HG03139 (cell line): ENCODE measurements around the gene COLGALT1.
"Not testable (repeated sequence)": the region's sequence is repeated elsewhere in the genome, so short reads cannot be mapped to it uniquely, and the experiment has no call there.

Experiments
- ATAC-seq: cut with Tn5 transposase; IDR thresholded peaks from one replicate; pipeline ENCODE4 v1.9.1; 2021; ENCODE audit not compliant: unreplicated experiment

COLGALT1 gene

DNA sequence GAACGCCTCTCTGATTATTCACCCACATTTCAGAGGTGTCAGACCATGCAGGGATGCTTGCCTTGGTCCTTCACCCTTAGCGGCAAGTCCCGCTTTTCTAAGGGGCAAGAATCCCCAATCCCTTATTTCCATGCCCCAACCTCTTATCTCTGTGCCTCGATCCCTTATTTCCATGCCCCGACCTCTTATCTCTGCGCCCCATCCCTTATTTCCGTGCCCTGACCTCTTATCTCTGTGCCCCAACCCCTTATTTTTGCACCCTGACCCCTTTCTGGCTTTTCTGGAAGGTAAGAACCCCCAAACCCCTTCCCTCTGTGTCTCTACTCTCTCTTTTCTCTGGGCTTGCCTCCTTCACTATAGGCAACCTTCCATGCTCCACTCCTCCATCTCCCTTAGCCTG is 38.8 kb downstream of the COLGALT1 start:
- ATAC-seq = not testable (repeated sequence)

- not testable (repeated sequence) for ATAC-seq
Observed at GRCh38 chr19:17598063-17598462, 42.6 kb downstream of the COLGALT1 start.

DNA sequence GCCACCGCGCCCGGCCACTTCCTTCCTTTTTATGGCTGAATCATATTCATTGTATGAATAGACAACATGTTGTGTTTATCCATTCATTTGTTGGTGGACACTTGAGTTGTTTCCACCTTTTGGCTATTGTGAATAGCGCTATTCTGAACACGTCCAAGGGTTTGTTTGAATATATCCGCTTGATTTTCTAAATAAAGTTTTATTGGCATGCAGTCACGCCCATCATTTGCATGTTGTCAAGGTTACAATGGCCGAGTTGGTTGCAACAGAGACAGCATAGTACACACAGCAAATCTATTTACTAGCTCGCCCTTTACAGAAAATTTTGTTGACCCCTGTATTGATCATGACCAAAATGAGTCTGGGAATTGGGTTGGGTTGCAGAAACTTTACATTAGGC is 43.5 kb downstream of the COLGALT1 start:
- no peak for ATAC-seq

DNA sequence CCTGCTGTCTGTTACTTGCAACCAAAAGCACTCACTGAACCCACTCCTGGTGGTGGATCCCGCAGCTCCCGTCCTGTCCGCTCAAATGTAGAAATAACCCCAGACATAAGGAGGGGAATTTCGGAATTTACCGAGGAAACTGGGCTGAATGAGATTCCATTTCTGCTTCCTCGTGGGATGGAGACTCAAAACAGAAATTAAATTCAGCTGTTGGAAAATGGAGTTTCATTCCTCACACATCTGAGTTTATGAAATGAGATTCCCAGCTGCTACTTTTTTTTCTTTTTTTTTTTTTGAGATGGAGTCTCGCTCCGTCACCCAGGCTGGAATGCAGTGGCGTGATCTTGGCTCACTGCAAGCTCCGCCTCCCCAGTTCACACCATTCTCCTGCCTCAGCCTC is 44.3 kb downstream of the COLGALT1 start:
- ATAC-seq = no peak

DNA sequence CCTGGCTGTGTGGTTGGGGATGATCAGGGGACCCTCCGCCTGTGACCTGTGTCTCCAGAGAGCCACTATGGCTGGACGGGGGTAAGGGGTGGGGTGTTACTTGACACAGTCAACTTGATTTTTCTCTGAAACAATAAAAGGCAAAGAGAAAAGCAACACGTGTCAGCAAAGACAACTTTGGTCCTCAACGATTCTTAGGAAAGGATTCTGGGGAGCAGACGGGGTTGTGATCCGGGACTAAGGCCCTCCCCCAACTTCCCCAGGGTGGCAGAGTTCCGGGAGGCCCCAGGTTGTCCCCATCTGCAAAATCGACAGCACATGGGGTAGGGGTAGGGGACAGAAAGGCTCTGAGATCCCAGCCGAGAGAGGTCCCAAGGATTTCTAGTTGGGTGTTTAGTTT is 46.2 kb downstream of the COLGALT1 start:
- ATAC-seq = no peak

DNA sequence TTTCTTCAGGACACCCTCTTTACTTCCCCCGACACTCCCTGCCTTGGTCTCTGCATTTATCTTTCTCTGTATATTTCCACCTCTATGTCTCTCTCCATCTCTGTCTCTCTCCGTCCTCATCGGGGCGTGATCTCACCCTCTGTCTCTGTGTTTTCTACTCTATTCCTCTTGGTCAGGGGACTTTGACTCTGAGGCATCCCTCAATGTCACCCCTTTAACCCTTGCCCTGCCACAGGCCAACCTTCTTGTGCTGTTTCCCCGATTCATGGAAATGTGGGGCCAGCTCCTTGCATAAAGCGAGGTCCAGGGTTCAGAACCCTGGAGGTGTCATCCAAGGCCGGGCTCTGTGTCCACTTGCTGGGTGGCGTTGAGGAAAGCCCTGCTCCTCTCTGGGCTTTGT is 46.8 kb downstream of the COLGALT1 start:
- ATAC-seq = no peak

GRCh38 chr19:17602872-17603510 is 47.5 kb downstream of the COLGALT1 start:
- ATAC-seq = no peak

DNA sequence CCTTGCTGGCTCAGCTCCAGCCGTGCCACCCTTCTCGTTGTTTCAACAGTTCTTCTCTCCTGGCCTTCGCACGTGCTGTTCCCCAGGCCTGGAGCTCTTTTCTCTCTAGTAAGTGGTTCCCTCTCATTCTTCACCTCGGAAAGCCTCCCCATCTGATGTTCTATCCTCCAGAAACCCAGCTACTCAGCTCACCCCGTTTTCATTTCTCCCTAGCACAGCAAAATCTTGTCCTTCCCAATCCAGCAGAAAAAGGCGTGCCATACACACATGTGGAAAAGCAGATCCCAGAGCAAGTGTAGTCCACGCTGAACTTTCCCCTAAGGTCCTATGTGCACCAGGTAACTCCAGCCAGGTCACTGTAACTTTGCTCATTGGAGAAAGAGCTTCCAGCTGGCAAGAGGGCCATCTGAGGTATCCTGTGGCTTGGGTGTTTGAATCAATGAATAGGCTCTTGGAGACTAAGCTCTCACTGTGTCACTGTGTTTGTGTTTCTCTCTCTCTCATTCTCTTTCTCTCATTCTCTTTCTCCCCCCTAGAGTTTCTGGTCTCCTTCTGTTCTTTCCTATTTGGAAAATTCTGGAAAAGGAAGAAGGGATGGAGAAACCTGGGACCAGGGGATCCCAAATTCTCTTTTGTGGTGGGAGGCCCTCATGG is 49.0 kb downstream of the COLGALT1 start:
- ATAC-seq = no peak

DNA sequence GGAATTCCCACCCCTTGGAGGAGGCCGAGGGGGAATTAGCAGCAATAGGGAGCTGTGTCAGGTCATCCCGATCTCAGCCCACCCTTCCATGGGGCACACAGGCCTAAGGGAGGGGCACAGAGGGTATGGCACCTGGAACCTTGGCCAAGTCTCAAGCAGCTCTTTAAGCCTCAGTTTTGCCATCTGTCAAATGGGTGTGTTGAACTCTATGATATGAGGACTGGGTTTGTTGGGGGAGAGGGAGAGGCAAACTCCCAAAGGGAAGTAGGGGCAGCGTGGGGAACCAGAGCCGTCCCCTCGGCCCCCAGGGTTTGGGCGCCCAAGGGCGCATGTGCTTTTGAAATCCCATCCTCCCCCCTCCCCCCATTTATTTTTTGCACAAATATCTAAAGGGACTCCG is 49.7 kb downstream of the COLGALT1 start:
- no peak for ATAC-seq

DNA sequence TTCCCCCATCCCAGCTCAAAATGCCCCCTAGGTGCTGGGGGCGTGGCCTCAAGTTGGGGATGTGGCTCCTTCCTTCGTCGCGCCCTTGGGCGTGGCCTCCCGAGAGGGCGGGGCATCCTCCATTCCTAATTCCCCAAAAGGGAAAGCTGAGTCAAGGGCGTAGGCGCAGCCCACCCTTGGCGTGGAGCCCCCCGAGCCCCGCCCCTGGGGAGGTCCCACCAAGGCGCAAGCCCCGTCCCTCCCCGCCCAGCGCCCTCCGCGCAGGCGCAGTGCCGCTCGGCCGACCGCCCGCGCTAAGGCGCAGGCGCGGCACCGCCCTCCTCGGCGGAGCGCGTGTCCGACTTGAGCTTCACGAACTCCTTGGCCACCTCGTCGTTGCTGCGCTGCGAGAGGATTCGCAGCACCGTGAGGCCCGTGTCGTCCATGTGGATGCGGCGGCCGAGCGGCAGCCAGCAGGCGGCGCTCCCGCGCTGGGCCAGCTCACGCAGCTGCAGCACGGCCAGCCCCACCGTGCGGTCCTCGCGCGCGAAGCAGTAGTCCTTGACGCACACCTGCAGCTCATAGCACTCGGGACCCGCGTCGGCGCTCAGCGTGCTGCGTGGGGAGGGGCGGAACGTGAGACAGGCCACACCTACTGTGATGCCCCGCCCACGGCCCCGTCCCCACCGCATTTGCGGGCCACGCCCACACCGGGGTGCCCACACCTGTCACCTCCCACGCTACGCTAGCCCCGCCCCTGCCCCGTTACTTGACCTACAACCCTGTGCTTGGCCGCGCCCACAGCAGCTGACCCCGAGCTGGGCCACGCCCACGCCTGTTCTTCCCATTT is 50.5 kb downstream of the COLGALT1 start:
- peak; percentile 56 for ATAC-seq

DNA sequence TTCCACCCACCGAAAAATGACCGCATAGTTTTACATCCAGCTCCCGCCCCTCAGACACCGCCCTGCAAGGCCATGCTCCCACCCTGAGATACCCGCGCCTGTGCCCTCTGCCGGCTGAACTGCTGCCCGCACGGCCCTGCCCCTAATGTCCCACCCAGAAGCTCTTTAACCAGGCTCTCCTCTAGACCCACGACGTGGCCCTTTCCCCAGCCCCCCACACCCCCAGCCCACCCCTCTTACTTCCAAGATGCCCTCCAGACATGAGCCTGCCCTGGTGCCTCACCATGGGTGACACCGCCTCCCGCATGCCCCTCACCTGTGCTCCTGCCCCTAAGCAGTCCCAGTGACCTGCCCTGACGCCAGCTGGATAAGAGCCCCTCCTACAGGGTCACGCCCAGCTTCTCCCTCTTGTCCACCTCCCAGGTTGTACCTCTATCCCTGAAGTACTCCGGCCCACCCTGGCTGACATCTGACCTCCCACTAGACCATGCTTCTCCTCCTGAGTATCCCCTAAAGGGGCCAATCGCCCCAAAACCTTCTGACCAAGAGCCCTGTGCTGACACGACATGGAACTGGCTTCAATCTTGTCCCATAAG is 51.2 kb downstream of the COLGALT1 start:
- ATAC-seq = no peak

DNA sequence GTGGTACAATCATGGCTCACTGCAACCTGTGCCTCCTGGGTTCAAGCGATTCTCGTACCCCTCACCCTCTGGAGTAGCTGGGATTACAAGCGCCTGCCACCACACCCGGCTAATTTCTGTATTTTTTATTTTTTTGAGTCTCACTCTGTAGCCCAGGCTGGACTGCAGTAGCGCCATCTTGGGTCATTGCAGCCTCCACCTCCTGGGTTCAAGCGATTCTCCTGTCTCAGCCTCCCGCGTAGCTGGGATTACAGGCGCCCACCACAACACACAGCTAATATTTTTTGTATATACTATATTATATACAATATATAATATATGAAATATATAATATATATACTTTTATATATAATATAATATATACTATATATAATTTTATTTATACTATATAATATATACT is 52.5 kb downstream of the COLGALT1 start:
- no peak for ATAC-seq

DNA sequence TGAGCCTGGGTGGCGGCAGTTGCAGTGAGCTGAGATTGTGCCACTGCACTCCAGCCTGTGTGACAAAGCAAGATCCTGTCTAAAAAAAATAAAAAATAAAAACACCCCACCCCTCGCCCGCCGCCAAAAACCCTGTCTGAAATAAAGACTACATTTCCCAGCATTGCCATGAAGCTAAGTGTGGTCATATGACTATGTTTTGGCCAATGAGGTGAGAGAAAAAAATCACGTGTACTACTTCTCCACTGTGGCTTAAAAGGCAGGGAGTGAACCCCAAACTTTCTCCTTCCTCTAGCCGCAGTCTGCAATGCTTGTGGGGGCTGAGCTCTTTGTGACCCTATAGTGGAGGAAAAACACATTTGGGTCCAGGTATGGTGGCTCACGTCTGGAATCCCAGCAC is 54.9 kb downstream of the COLGALT1 start:
- ATAC-seq = no peak

DNA sequence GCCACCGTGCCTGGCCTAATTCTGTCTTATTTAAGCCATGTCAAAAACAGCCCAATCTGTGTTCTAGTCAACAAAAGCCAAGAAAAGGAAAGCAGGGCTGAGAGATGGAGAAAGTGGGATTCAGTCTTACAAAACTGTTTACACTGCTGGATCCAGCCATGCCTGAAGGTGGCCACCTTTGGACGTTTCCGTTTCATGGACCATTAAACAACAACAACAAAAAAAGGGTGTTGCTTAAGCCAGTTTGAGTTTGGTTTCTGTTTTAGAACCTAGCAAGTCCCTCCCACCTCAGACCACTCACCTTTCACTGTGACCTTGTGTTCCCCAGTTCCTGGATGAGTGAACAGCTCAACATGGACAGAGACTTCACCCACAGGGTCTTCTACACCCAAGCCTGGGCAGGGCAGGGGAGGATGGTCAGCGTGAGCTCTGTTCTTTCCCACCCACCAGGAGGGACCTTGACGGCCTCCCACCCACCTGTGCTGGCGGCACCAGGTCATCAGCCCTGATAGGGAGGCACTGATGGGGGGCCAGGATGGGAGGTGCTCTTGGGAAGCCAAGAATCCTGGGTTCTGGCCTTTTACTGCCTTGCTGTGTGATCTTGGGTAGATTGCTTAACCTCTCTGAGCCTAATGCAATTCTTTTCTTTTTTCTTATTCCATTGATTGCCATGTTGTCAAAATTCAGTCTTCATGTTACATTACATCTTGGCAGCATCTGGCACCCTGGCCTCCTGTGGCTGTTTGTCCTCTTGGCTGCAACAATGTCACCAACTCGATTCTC is 56.2 kb downstream of the COLGALT1 start:
- ATAC-seq = no peak

DNA sequence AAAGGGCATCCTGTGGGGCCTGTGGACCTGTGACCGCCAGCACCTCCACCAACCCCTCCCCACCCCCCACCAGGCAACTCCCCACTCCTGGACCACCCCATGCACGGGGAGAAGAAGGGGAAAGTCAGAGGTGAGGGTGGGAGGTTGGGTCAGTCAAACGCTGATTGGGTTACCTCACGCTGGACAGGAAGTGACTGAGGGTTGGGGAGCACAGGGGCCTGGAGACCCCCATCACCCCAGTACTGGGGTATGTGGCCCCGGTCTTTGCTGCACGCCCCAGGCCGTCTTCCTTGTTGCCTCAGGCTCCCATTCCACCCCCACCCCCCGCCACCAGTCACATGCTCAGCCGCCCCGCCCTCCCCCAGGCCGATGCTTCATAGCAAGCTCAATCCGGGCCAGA is 59.0 kb downstream of the COLGALT1 start:
- ATAC-seq = no peak

- no peak for ATAC-seq
Observed at GRCh38 chr19:17615889-17616685, 60.6 kb downstream of the COLGALT1 start.

DNA sequence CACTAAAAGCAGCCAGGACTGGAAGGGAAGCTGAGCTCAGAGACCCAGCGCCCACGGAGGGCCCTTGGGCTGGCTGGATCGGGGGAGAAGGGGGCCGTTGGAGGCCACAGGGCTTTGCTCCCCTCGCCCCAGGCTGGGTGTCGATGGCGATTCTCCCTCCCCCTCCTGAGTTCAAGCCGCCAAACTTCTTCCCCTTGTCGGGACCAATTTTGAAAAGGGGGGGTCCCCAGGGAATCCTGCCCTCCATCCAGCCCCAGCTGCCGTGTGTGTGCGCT is 61.2 kb downstream of the COLGALT1 start:
- ATAC-seq = no peak

DNA sequence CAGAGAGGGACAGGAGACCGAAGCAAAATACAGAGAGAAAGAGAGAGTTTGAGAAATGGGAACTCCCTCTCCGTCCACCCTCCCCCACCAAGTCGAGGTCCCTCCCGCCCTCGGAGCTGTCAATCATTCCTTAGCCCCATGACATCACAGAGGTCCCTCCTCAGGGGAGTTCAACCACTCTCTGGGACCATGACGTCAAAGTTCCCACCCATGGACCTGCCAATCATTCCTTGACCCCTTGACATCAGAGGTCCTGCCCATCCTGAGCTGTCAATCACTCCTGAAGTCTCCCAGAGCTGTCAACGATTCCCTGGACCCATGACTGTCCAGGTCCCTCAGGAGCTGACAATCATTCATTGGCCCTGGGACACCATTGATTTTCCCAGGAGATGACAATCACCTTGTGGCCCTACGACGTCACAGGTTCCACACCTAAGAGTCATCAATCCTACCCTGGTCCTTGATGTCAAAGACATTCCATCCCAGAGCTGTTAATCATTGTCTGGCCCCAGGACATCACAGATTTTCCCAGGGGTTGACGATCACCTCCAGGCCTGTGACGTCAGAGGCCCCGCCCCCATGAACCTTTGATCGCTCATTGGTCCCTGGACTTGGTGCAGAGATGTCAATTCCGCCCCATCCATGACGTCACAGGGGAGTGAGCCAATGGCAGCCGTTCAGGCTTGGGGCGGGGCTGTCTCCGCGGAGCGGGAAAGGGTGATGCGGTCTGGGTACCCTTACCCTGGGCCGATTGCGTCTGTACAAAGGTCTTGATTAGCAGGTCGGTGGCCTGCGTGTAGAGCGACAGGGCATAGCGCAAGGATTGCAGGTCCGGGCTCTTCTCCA is 61.7 kb downstream of the COLGALT1 start:
- ATAC-seq = no peak

DNA sequence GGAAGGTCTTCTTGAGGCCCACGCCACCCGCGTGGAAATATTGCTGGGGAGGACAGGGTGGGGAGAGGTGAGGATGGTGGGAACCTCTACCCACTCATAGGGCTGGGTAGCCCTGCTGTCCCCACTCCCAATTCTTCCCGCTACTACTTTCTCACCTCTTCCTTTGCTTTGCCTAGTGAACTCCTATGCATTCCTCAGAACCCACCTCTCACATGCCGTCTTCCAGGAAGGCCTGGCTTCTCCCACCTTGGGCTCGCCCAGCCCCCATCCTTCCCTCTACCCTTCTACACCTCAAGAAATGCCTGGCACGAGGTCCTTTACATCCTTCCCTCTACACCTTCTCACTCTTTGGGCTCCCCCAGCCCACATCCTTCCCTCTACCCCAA is 62.4 kb downstream of the COLGALT1 start:
- no peak for ATAC-seq
